Keratinocyte (primary cell): ENCODE results near the gene MLPH. TPM values are rescaled to one million over a fixed set of nuclear protein-coding genes. Genes with fewer than 3 reads are reported as not detected.

Experiments used
- DNase-seq: peaks from one replicate; pipeline ENCODE4 v3.0.0-alpha.2; 2011; ENCODE audit warnings: low read depth, missing footprints, low spot score
- FAIRE-seq: peaks from 2 replicates; lab custom pipeline; 2011; peaks lifted over from hg19 to GRCh38; lab: Jason Lieb, UNC
- H2AFZ ChIP-seq: 2 replicates; pipeline ENCODE4 v1.6.0; 2012; ENCODE audit warnings: low read length, control low read depth, inconsistent platforms; ENCODE audit not compliant: control insufficient read depth
- H3K27ac ChIP-seq: 2 replicates; pipeline ENCODE4 v1.5.1; 2011; ENCODE audit warnings: low read length; ENCODE audit not compliant: control insufficient read depth, insufficient read depth
- H3K27me3 ChIP-seq: 3 replicates; pipeline ENCODE4 v1.6.0; 2011; ENCODE audit warnings: low read length; ENCODE audit not compliant: control insufficient read depth, insufficient read depth; ENCODE audit errors: extremely low read depth
- H3K36me3 ChIP-seq, 2 experiments: 2 replicates in 1 of 2; 3 replicates in 1 of 2; pipeline ENCODE4 v1.5.1; 2011; ENCODE audit warnings: low read length in 2 of 2, mild to moderate bottlenecking in 1 of 2; ENCODE audit not compliant: control insufficient read depth in 2 of 2, insufficient read depth in 2 of 2; ENCODE audit errors: extremely low read depth in 1 of 2
- H3K4me1 ChIP-seq: 3 replicates; pipeline ENCODE4 v1.5.1; 2011; ENCODE audit warnings: low read length; ENCODE audit not compliant: control insufficient read depth, insufficient read depth; ENCODE audit errors: extremely low read depth
- H3K4me2 ChIP-seq: 3 replicates; pipeline ENCODE4 v1.6.0; 2011; ENCODE audit warnings: low read depth, low read length; ENCODE audit not compliant: control insufficient read depth, insufficient read depth; ENCODE audit errors: extremely low read depth
- H3K4me3 ChIP-seq, 3 experiments: fragments of 200-600 bp in 1 of 3; sonication (generic) in 1 of 3; 2 replicates in 2 of 3; 3 replicates in 1 of 3; pipeline ENCODE4 v1.5.1; 2011 to 2016; ENCODE audit warnings: low read length in 3 of 3, mild to moderate bottlenecking in 3 of 3, control low read depth in 2 of 3, inconsistent platforms in 1 of 3, low read depth in 1 of 3, mixed read lengths in 1 of 3, mixed run types in 1 of 3, moderate library complexity in 1 of 3; ENCODE audit not compliant: control insufficient read depth in 2 of 3, insufficient read depth in 2 of 3; ENCODE audit errors: extremely low read depth in 1 of 3
- H3K79me2 ChIP-seq: 2 replicates; pipeline ENCODE4 v1.6.0; 2012; ENCODE audit warnings: low read length; ENCODE audit not compliant: control insufficient read depth, insufficient read depth
- H3K9ac ChIP-seq: 3 replicates; pipeline ENCODE4 v1.6.0; 2011; ENCODE audit warnings: low read length; ENCODE audit not compliant: control insufficient read depth, insufficient read depth; ENCODE audit errors: extremely low read depth
- H3K9me1 ChIP-seq: 3 replicates; pipeline ENCODE4 v1.6.0; 2011; ENCODE audit warnings: low read length; ENCODE audit not compliant: control insufficient read depth, insufficient read depth; ENCODE audit errors: extremely low read depth
- H3K9me3 ChIP-seq: 2 replicates; pipeline ENCODE4 v1.5.1; 2012; ENCODE audit warnings: low read depth, low read length; ENCODE audit not compliant: control insufficient read depth
- H4K20me1 ChIP-seq: 3 replicates; pipeline ENCODE4 v1.6.0; 2011; ENCODE audit warnings: low read length; ENCODE audit not compliant: control insufficient read depth, insufficient read depth; ENCODE audit errors: extremely low read depth
- EZH2 ChIP-seq: IDR thresholded peaks from one replicate; pipeline ENCODE4 v1.6.1; 2012; ENCODE audit warnings: inconsistent platforms, mild to moderate bottlenecking, low read length, moderate library complexity
- dilution Hi-C: fragments of 300-500 bp; cut with MboI; formaldehyde crosslinking; loops from one replicate; pipeline ENCODE4 v1.7.0; 2020; ENCODE audit warnings: low sequenced_read_pairs; ENCODE audit not compliant: extremely low pct_ligation_motif_present
- polyA plus RNA-seq, 5 experiments: library from polyadenylated mRNA; depleted of rRNA in 3 of 5; stranded (reverse) in 3 of 5; stranded (forward) in 1 of 5; unstranded in 1 of 5; fragments of >200 nt; gene quantifications; 1 replicate in 1 of 5; 2 replicates in 3 of 5; 3 replicates in 1 of 5; pipeline versions ENCODE4 v1.2.1 to v1.2.3, GENCODE V29; 2011 to 2012; ENCODE audit warnings: missing spikeins in 2 of 5, low read depth in 1 of 5, low replicate concordance in 1 of 5
- TF ChIP-seq, protein P1 (sequence below), 3 experiments: IDR thresholded peaks in 1 of 3; conservative IDR thresholded peaks in 1 of 3; optimal IDR thresholded peaks in 1 of 3; 2 replicates in 2 of 3; 3 replicates in 1 of 3; pipeline versions ENCODE3 to v1.5.1; 2011; ENCODE audit warnings: low read length in 3 of 3, mild to moderate bottlenecking in 3 of 3, moderate library complexity in 2 of 3, control low read depth in 1 of 3, inconsistent platforms in 1 of 3; ENCODE audit not compliant: insufficient read depth in 2 of 3; ENCODE audit errors: extremely low read depth in 1 of 3

Gene MLPH
- polyA plus RNA-seq, 1 donor (not counting 4 experiments of a cell fraction or from before 2014, with no cell fraction given), result 0.67 TPM

DNA sequence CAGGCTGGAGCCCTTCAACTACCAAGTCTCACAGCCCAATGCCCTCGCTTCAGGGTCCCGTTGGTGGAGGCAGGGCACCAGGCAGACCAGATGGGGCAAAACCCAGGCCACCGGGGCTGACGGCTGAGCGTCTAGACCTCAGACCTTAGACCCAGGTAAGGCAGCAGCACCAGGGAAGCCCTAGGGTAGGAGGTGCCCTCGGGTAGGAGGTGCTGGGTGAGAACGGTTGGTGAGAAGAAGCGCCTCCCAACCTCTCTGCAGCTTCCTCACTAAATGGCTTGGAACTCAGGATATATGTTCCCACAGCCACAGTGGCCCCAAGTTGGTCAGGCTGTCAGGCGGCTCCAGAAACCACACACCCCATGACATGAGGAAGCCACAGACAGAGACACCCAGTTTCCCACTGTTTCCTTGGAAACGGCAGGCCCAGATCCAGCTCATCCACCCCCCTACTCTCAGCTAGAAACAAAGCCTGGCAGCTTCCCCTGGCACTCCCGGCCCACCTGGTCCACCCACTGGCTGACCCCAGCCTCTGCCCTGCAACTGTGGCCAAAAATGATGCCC lies 13.1 kb upstream of the MLPH start:
- H4K20me1 ChIP-seq, result no peaks in the 10 kb centered on the region
- no peak overlapping the region for H3K4me3 ChIP-seq
- peaks cover 11% of the 10 kb centered on the region for H3K27me3 ChIP-seq
- no peaks in the 10 kb centered on the region for H3K9me3 ChIP-seq
- peaks cover 12% of the 10 kb centered on the region for H3K4me1 ChIP-seq
- H3K27ac ChIP-seq, result no peak overlapping the region
- no peak overlapping the region for H2AFZ ChIP-seq
- no peak overlapping the region for H3K4me2 ChIP-seq
- no peak overlapping the region for H3K9ac ChIP-seq
- FAIRE-seq, result no peak
- H3K36me3 ChIP-seq, result no peaks in the 10 kb centered on the region
- no peak for DNase-seq
- no peaks in the 10 kb centered on the region for H3K79me2 ChIP-seq
- dilution Hi-C loops, result no loop called here
- no peaks in the 10 kb centered on the region for H3K9me1 ChIP-seq
- TF ChIP-seq, protein P1, sequence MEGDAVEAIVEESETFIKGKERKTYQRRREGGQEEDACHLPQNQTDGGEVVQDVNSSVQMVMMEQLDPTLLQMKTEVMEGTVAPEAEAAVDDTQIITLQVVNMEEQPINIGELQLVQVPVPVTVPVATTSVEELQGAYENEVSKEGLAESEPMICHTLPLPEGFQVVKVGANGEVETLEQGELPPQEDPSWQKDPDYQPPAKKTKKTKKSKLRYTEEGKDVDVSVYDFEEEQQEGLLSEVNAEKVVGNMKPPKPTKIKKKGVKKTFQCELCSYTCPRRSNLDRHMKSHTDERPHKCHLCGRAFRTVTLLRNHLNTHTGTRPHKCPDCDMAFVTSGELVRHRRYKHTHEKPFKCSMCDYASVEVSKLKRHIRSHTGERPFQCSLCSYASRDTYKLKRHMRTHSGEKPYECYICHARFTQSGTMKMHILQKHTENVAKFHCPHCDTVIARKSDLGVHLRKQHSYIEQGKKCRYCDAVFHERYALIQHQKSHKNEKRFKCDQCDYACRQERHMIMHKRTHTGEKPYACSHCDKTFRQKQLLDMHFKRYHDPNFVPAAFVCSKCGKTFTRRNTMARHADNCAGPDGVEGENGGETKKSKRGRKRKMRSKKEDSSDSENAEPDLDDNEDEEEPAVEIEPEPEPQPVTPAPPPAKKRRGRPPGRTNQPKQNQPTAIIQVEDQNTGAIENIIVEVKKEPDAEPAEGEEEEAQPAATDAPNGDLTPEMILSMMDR (optimal IDR thresholded peaks at IDR 0.05 in 1 of 3, IDR thresholded peaks at IDR 0.05 in 1 of 3, conservative IDR thresholded peaks at IDR 0.05 in 1 of 3; ENCODE audit: extremely low read depth in 1 of 3, insufficient read depth in 2 of 3, low read length in 3 of 3), result no peak
- no peak for TF ChIP-seq EZH2

DNA sequence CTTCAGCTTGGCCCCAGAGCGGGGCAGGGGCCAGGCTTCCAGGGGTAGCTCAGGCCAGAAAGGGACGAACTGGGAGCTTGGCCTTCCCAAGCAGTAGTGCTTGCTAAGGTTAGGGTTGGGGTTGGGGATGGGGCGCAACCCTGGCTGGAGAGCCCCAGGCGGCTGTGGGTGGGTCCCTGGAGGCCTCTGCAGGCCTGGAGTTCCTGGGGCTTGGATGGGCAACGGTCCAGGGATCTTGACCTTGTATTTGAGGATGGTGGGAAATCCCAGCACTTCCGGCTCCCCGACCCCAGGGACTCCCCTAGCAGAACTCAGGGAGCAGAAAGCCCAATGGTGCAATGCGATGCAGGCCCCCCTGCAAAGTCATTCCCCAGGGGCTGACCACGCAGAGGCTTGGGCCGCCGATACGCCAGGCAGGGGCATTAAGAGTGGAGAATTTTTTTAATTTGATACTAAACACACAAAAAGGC lies 12.6 kb upstream of the MLPH start:
- no peak overlapping the region for H2AFZ ChIP-seq
- peak overlapping the region; percentile 86 for H3K9ac ChIP-seq
- no peaks in the 10 kb centered on the region for H3K9me1 ChIP-seq
- H3K4me1 ChIP-seq, result peaks cover 12% of the 10 kb centered on the region
- TF ChIP-seq, protein P1 (optimal IDR thresholded peaks at IDR 0.05 in 1 of 3, IDR thresholded peaks at IDR 0.05 in 1 of 3, conservative IDR thresholded peaks at IDR 0.05 in 1 of 3; ENCODE audit: extremely low read depth in 1 of 3, insufficient read depth in 2 of 3, low read length in 3 of 3), result no peak
- TF ChIP-seq EZH2, result no peak
- H3K4me2 ChIP-seq, result peak overlapping the region; percentile 83
- H3K4me3 ChIP-seq, result peak overlapping the region; percentile 54 to 80 (median 70)
- H3K27ac ChIP-seq, result peak overlapping the region; percentile 71
- H3K79me2 ChIP-seq, result no peaks in the 10 kb centered on the region
- dilution Hi-C loops, result no loop called here
- FAIRE-seq, result no peak
- no peak for DNase-seq
- no peaks in the 10 kb centered on the region for H3K36me3 ChIP-seq
- no peaks in the 10 kb centered on the region for H4K20me1 ChIP-seq
- peaks cover 12% of the 10 kb centered on the region for H3K27me3 ChIP-seq
- no peaks in the 10 kb centered on the region for H3K9me3 ChIP-seq
